HL-60 (cell line): ENCODE data around the gene EIF4G3.

Experiments used
- CTCF ChIP-seq: IDR thresholded peaks from one replicate; pipeline ENCODE4 v1.5.1; 2011; ENCODE audit warnings: low read length, control low read depth, inconsistent platforms; ENCODE audit not compliant: insufficient read depth
- POLR2AphosphoS5 ChIP-seq: IDR thresholded peaks from 2 replicates; pipeline ENCODE4 v1.6.1; 2012; ENCODE audit warnings: low read depth
- SPI1 ChIP-seq: IDR thresholded peaks from 2 replicates; pipeline ENCODE4 v1.6.1; 2012; ENCODE audit warnings: low read depth, mild to moderate bottlenecking, borderline replicate concordance

- no peak for TF ChIP-seq CTCF
- TF ChIP-seq POLR2AphosphoS5, result no peak
- TF ChIP-seq SPI1, result no peak
These were observed 356.9 kb downstream of the EIF4G3 start for GRCh38 chr1:20819818-20820217.
